Stomach (tissue), 9 donors: ENCODE results near the gene AFAP1. TPM values are rescaled to one million over a fixed set of nuclear protein-coding genes. Genes with fewer than 3 reads are reported as not detected.

ENCODE experiments used
- DNase-seq, 2 donors: peaks; one replicate each; pipeline versions ENCODE4 v3.0.0 to v3.0.0-alpha.2; 2013 to 2019
- H3K27ac ChIP-seq, 5 donors: fragments of 200-600 bp in 4 of 5; sonication (generic) in 4 of 5; one replicate each; pipeline ENCODE4 v1.5.1; 2013 to 2019; ENCODE audit warnings: mild to moderate bottlenecking in 1 of 5, moderate library complexity in 1 of 5
- H3K27me3 ChIP-seq, 3 donors: fragments of 200-600 bp; sonication (generic); one replicate each; pipeline ENCODE4 v1.5.1; 2017 to 2019; ENCODE audit warnings: mixed run types in 1 of 3
- H3K36me3 ChIP-seq, 4 donors: fragments of 200-600 bp; sonication (generic); 1 replicate in 3 of 4; 2 replicates in 1 of 4; pipeline ENCODE4 v1.5.1; 2016 to 2019
- H3K4me1 ChIP-seq, 4 donors: fragments of 200-600 bp; sonication (generic); one replicate each; pipeline ENCODE4 v1.5.1; 2016 to 2019
- H3K4me3 ChIP-seq, 4 donors: fragments of 200-600 bp; sonication (generic) in 3 of 4; one replicate each; pipeline ENCODE4 v1.5.1; 2016 to 2019; ENCODE audit warnings: mild to moderate bottlenecking in 1 of 4
- H3K9me3 ChIP-seq, 4 donors: fragments of 200-600 bp; sonication (generic); one replicate each; pipeline ENCODE4 v1.5.1; 2016 to 2019
- EP300 ChIP-seq: sonication (generic); formaldehyde crosslinking; IDR thresholded peaks from one replicate; pipeline ENCODE4 v1.6.1; 2017; ENCODE audit warnings: antibody characterized with exemption
- POLR2A ChIP-seq, 4 donors: fragments of 450-650 bp; IDR thresholded peaks; one replicate each; pipeline ENCODE4 v1.6.1; 2016; ENCODE audit warnings: antibody characterized with exemption in 4 of 4, control low read depth in 2 of 4, mild to moderate bottlenecking in 1 of 4, moderate library complexity in 1 of 4
- POLR2AphosphoS5 ChIP-seq, 3 donors: sonication (generic); formaldehyde crosslinking; IDR thresholded peaks; one replicate each; pipeline ENCODE4 v1.6.1; 2016; ENCODE audit warnings: antibody characterized with exemption in 3 of 3
- WGBS, 5 donors: extraction: QIAGEN DNeasy Blood & Tissue Kit in 3 of 5; methylation state at CpG; one replicate each; pipeline versions ENCODE4 v1.1.5 to v1.1.7; 2013 to 2018; 5-methylcytosine and 5-hydroxymethylcytosine counted together
- intact Hi-C: fragments of 100-400 bp; cut with DNase I; formaldehyde crosslinking; loops from one replicate; pipeline ENCODE4 v1.15.1; 2023; ENCODE audit warnings: low total_unique reads
- polyA plus RNA-seq, 3 donors: library from polyadenylated mRNA; stranded (reverse); fragments of 200-250 nt; gene quantifications; one replicate each; pipeline ENCODE4 v1.2.3, GENCODE V29; 2013
- total RNA-seq, 5 donors: library from RNA; depleted of rRNA; stranded (reverse); fragments of >200 nt; gene quantifications; one replicate each; pipeline versions ENCODE4 v1.1.0 to v1.2.3, GENCODE V29; 2014 to 2016
- TF ChIP-seq, protein P1 (sequence below), 7 experiments: fragments of 450-650 bp in 4 of 7; fragments of 200-600 bp in 3 of 7; sonication (generic) in 3 of 7; IDR thresholded peaks; one replicate each; pipeline ENCODE4 v1.5.1; 2016 to 2019; ENCODE audit warnings: antibody characterized with exemption in 7 of 7, control low read depth in 2 of 7, mild to moderate bottlenecking in 1 of 7
- donor health status: healthy with polysubstance abuse.
- donor health status: Bipolar disorder and iron deficiency.
- donor health status: healthy.

AFAP1 gene
- total and polyA plus RNA-seq, 8 donors, result 4.1 to 88.9 (median 12.8) TPM

DNA sequence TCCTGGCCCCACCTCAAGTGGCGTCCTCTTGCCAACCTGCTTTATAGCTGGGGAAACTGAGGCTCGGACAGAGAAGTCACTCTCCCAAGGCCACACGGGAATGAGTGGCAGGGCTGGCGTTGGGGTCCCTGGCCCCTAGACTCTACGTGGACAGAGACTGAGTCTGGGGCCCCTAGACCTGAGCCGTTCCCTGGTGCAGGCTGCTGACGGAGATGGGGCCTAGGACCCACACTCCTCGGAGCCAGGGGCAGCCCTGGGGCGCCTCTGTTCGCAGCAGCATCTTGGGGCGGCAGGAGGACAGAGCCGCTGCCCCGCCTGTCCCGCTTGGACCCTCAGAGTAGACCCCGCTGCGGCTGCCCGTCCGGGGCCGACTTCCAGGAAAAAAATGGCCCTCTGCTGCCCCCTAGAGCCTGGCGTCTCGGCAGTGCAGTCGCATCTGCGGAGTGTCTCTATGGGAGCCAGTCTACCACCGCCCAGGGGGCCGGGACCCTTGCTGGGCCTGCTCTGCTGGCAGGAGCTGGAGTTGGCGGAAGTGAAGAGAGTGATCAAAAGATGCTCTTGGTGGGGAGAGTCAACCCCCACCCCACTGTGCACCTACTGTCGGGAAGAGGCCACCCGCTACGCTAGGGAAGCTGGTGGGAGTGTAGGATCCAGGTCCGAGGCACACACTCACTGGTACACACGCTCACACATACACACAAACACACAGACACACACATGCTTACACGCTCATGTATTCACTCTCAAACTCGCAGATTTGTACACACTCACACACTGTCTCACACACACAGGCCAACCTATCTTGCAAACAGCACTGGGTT, 220.1 kb downstream of the AFAP1 start:
- Histone ChIP-seq H3K36me3 (no peaks in the 10 kb centered on the region), H3K27ac (no peak overlapping the region), H3K27me3 (peaks cover 0 to 41% (median 9%) of the 10 kb centered on the region in 3 donors), H3K4me3 (no peak overlapping the region), H3K4me1 (peaks cover 0 to 7% (median 5%) of the 10 kb centered on the region in 4 donors), H3K9me3 (peaks cover 0 to 2% (median under 1%) of the 10 kb centered on the region in 4 donors)
- TF ChIP-seq POLR2AphosphoS5 (IDR thresholded peaks at IDR 0.05) (no peak), EP300 (no peak), POLR2A (IDR thresholded peaks at IDR 0.05) (no peak)
- TF ChIP-seq, protein P1, sequence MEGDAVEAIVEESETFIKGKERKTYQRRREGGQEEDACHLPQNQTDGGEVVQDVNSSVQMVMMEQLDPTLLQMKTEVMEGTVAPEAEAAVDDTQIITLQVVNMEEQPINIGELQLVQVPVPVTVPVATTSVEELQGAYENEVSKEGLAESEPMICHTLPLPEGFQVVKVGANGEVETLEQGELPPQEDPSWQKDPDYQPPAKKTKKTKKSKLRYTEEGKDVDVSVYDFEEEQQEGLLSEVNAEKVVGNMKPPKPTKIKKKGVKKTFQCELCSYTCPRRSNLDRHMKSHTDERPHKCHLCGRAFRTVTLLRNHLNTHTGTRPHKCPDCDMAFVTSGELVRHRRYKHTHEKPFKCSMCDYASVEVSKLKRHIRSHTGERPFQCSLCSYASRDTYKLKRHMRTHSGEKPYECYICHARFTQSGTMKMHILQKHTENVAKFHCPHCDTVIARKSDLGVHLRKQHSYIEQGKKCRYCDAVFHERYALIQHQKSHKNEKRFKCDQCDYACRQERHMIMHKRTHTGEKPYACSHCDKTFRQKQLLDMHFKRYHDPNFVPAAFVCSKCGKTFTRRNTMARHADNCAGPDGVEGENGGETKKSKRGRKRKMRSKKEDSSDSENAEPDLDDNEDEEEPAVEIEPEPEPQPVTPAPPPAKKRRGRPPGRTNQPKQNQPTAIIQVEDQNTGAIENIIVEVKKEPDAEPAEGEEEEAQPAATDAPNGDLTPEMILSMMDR (IDR thresholded peaks at IDR 0.05), result peak in 5 of 7 experiments; percentile 14 to 75 (median 54)
- peak; percentile 49 to 81 for DNase-seq
- WGBS, 5 donors, result 23 to 32% (median 25%) methylated on average over 24 to 33 of the region's 33 CpGs
- intact Hi-C loops, result loop anchor here (5.0 kb wide), 1 partner anchor 532 kb away; no protein-coding TSS in a partner anchor

DNA sequence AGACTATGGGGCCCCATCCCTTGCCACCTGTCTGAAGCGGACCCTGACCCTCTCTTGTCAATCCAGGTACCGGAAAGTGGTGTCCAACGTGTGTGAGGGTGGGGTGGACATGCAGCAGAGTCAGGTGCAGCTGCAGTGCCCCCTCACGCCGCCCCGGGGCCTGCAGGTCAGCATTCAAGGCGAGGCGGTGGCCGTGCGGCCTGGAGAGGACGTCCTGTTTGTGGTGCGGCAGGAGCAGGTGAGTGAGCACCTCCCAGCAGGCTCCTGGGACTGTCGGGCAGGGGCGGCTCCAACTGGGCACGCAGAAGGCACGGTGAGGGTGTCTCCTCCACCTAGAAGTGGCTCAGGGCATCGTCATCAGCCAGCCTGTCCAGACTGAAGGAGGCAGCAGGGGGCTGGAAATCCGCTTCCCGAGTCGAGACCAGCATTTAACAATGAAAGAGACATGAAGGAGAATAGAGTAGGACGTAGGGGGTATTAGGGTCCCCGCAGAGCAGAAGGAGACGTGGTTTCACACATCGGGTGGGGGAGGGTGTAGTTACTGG, 221.6 kb downstream of the AFAP1 start:
- Histone ChIP-seq H3K4me3 (no peak overlapping the region), H3K27ac (no peak overlapping the region), H3K27me3 (peaks cover 0 to 41% (median 9%) of the 10 kb centered on the region in 3 donors), H3K36me3 (peaks cover 0 to 5% (median 0%) of the 10 kb centered on the region in 4 donors), H3K9me3 (peaks cover 0 to 10% (median 3%) of the 10 kb centered on the region in 4 donors), H3K4me1 (peaks cover 0 to 7% (median 5%) of the 10 kb centered on the region in 4 donors)
- TF ChIP-seq POLR2AphosphoS5 (IDR thresholded peaks at IDR 0.05), result no peak
- no peak for TF ChIP-seq EP300
- TF ChIP-seq, protein P1 (IDR thresholded peaks at IDR 0.05), result no peak
- TF ChIP-seq POLR2A (IDR thresholded peaks at IDR 0.05), result no peak
- no peak for DNase-seq
- intact Hi-C loops, result loop anchor here (5.0 kb wide), 1 partner anchor 531 kb away; no protein-coding TSS in a partner anchor
- 64 to 77% (median 70%) methylated on average over 14 to 24 of the region's 24 CpGs for WGBS, 5 donors

DNA sequence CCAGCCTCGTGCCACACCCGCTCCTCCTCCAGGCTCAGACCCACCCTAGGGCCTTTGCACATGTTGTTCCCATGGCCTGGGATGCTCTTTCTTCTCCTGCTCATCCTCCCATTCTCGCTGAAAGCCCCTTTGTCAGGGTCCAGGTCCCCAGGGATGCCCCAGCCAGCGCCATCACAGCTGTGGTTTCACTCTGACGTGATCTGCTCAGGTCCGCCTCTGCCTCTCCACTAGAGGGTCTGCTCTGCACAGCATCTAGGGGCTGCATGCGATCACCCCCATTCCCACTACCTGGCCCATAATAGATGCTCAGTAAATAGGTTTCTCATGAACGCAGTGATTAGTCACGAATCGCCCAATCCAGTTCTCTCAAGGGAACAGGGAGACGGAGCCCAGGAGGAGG, 222.5 kb downstream of the AFAP1 start:
- H3K36me3 ChIP-seq, result peaks cover 0 to 5% (median 0%) of the 10 kb centered on the region in 4 donors
- peaks cover 0 to 41% (median 9%) of the 10 kb centered on the region in 3 donors for H3K27me3 ChIP-seq
- intact Hi-C loops, result loop anchor here (5.0 kb wide), 1 partner anchor 530 kb away; no protein-coding TSS in a partner anchor
- WGBS, 5 donors, result 85 to 89% (median 87%) methylated on average over 11 of the region's 11 CpGs
- peaks cover 0 to 7% (median 5%) of the 10 kb centered on the region in 4 donors for H3K4me1 ChIP-seq
- H3K9me3 ChIP-seq, result peaks cover 0 to 10% (median 3%) of the 10 kb centered on the region in 4 donors
- TF ChIP-seq POLR2A (IDR thresholded peaks at IDR 0.05) (no peak), EP300 (no peak), POLR2AphosphoS5 (IDR thresholded peaks at IDR 0.05) (no peak)
- TF ChIP-seq, protein P1 (IDR thresholded peaks at IDR 0.05), result no peak
- H3K4me3 ChIP-seq, result no peak overlapping the region
- DNase-seq, result no peak
- H3K27ac ChIP-seq, result no peak overlapping the region

DNA sequence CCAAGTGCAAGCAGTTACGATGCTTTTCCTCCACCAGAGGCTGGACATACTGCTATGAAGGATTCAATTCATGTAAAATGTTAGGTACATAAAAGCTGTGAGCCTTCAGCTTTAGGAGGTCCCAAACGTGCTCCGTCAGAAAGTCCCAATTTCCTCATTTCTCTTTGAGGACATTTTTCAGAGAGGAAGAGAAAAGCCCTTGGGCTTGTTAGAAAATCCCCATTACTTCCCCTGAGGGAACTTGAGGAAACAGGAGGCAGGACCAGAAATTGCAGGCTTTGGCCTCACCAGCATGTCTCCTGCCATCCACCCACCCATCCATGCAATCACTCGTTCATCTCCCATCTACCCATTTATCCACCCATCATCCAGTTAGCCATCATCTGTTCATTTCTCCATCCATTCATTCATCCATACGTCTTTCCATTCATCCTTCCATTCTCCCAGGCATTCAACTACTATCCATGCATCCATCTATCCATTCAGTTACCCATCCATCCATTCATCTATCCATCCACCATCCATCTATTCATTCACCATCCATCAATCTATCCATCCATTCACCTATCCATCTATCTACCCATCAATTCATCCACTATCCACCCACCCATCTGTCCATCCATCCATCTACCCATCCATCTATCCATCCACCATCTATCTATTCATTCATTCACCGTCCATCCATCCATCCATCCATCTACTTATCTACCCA, 223.5 kb downstream of the AFAP1 start:
- no peak for DNase-seq
- Histone ChIP-seq H3K9me3 (peaks cover 0 to 10% (median 3%) of the 10 kb centered on the region in 4 donors), H3K27me3 (peaks cover 0 to 39% (median 9%) of the 10 kb centered on the region in 3 donors), H3K4me3 (no peak overlapping the region), H3K27ac (no peak overlapping the region), H3K36me3 (peaks cover 0 to 5% (median 0%) of the 10 kb centered on the region in 4 donors), H3K4me1 (peaks cover 0 to 7% (median 5%) of the 10 kb centered on the region in 4 donors)
- 66 to 78% (median 74%) methylated on average over 6 of the region's 6 CpGs for WGBS, 5 donors
- intact Hi-C loops, result loop anchor here (5.0 kb wide), 1 partner anchor 529 kb away; no protein-coding TSS in a partner anchor
- no peak for TF ChIP-seq EP300
- no peak for TF ChIP-seq POLR2AphosphoS5 (IDR thresholded peaks at IDR 0.05)
- no peak for TF ChIP-seq POLR2A (IDR thresholded peaks at IDR 0.05)
- TF ChIP-seq, protein P1 (IDR thresholded peaks at IDR 0.05), result no peak
